B cell (primary cell): ENCODE results near the gene RNF213. TPM values are rescaled to one million over a fixed set of nuclear protein-coding genes. Genes with fewer than 3 reads are reported as not detected.

Experiments
- ATAC-seq: fragments of 200-7000 bp; cut with Tn5 transposase; one replicate; pipeline ENCODE4 v1.10.0; 2021; ENCODE audit warnings: low read depth, mild to moderate bottlenecking, moderate number of reproducible peaks, moderate library complexity
- CTCF ChIA-PET: fragments of 350-600 bp; sonication (Branson Sonifier 250); formaldehyde crosslinking; loops from one replicate; lab custom pipeline; 2021; ENCODE audit warnings: antibody characterized with exemption, inconsistent platforms; lab: Charles Lee
- POLR2A ChIA-PET: fragments of 350-600 bp; sonication (Branson Sonifier 250); formaldehyde crosslinking; loops from one replicate; lab custom pipeline; 2021; ENCODE audit warnings: antibody characterized with exemption; lab: Charles Lee
- DNase-seq: peaks from one replicate; pipeline ENCODE4 v3.0.0; 2013
- H2AFZ ChIP-seq: 2 replicates; pipeline ENCODE4 v1.6.1; 2012; ENCODE audit warnings: mild to moderate bottlenecking, low read depth, low read length; ENCODE audit not compliant: insufficient read depth, poor library complexity, severe bottlenecking
- H3K27ac ChIP-seq, 2 donors: 1 replicate in 1 of 2; 2 replicates in 1 of 2; pipeline ENCODE4 v1.5.1; 2012 to 2013; ENCODE audit warnings: low read length in 2 of 2, mild to moderate bottlenecking in 2 of 2, moderate library complexity in 1 of 2
- H3K27me3 ChIP-seq, 4 experiments: fragments of 200-600 bp in 1 of 4; sonication (generic) in 1 of 4; replicated peaks in 1 of 4; 1 replicate in 2 of 4; 2 replicates in 2 of 4; pipeline versions ENCODE4 v1.6.1 to v1.7.0; 2013 to 2016; ENCODE audit warnings: low read length in 3 of 4, mild to moderate bottlenecking in 2 of 4, mixed read lengths in 1 of 4, moderate library complexity in 1 of 4; ENCODE audit not compliant: insufficient read depth in 4 of 4, control insufficient read depth in 3 of 4; ENCODE audit errors: control extremely low read depth in 1 of 4
- H3K36me3 ChIP-seq, 2 experiments: replicated peaks in 1 of 2; 1 replicate in 1 of 2; 2 replicates in 1 of 2; pipeline versions ENCODE4 v1.6.1 to v1.7.1; 2013; ENCODE audit warnings: low read length in 1 of 2; ENCODE audit not compliant: insufficient read depth in 2 of 2, control insufficient read depth in 1 of 2; ENCODE audit errors: control extremely low read depth in 1 of 2, extremely low read depth in 1 of 2
- H3K4me1 ChIP-seq, 2 donors: fragments of 200-600 bp in 1 of 2; sonication (generic) in 1 of 2; 1 replicate in 1 of 2; 2 replicates in 1 of 2; pipeline versions ENCODE4 v1.5.1 to v1.6.1; 2013 to 2017; ENCODE audit warnings: low read length in 2 of 2; ENCODE audit not compliant: control insufficient read depth in 2 of 2, insufficient read depth in 2 of 2
- H3K4me2 ChIP-seq: replicated peaks from 2 replicates; pipeline ENCODE3; 2012; ENCODE audit warnings: mild to moderate bottlenecking, low read depth, low read length; ENCODE audit not compliant: poor library complexity, severe bottlenecking
- H3K4me3 ChIP-seq, 5 experiments: fragments of 200-600 bp in 1 of 5; sonication (generic) in 1 of 5; 1 replicate in 3 of 5; 2 replicates in 2 of 5; pipeline versions ENCODE4 v1.5.1 to v1.7.0; 2011 to 2016; ENCODE audit warnings: low read length in 4 of 5, mild to moderate bottlenecking in 4 of 5, low read depth in 2 of 5, control low read depth in 1 of 5, moderate library complexity in 1 of 5; ENCODE audit not compliant: insufficient read depth in 1 of 5; ENCODE audit errors: control extremely low read depth in 1 of 5, extremely low read depth in 1 of 5
- H3K79me2 ChIP-seq: fragments of 200-600 bp; sonication (generic); one replicate; pipeline ENCODE4 v1.6.0; 2016; ENCODE audit warnings: low read length; ENCODE audit not compliant: control insufficient read depth, insufficient read depth
- H3K9ac ChIP-seq: fragments of 200-600 bp; sonication (generic); 2 replicates; pipeline ENCODE4 v1.6.1; 2017; ENCODE audit warnings: mild to moderate bottlenecking, low read length, moderate library complexity
- H3K9me3 ChIP-seq, 3 donors: one replicate each; pipeline versions ENCODE4 v1.6.1 to v1.7.1; 2013; ENCODE audit warnings: low read length in 2 of 3; ENCODE audit not compliant: control insufficient read depth in 2 of 3, insufficient read depth in 1 of 3; ENCODE audit errors: control extremely low read depth in 1 of 3
- H4K20me1 ChIP-seq: 2 replicates; pipeline ENCODE4 v1.6.0; 2012; ENCODE audit warnings: mild to moderate bottlenecking, low read length; ENCODE audit not compliant: insufficient read depth, control insufficient read depth, poor library complexity, severe bottlenecking
- H3K27ac Mint-ChIP-seq: one replicate; pipeline ENCODE4 v1.8.0; 2021; ENCODE audit warnings: mixed read lengths
- H3K27me3 Mint-ChIP-seq: one replicate; pipeline ENCODE4 v1.8.0; 2021; ENCODE audit warnings: mixed read lengths
- H3K4me1 Mint-ChIP-seq: one replicate; pipeline ENCODE4 v1.8.0; 2021; ENCODE audit warnings: mixed read lengths
- H3K4me3 Mint-ChIP-seq: one replicate; pipeline ENCODE4 v1.8.0; 2021; ENCODE audit warnings: mixed read lengths
- H3K9me3 Mint-ChIP-seq: one replicate; pipeline ENCODE4 v1.8.0; 2022; ENCODE audit warnings: mixed read lengths; ENCODE audit not compliant: insufficient read depth
- CTCF ChIP-seq: fragments of 200-600 bp; IDR thresholded peaks from one replicate; pipeline ENCODE4 v1.8.0; 2022; ENCODE audit warnings: antibody characterized with exemption, mild to moderate bottlenecking
- EZH2 ChIP-seq: IDR thresholded peaks from 2 replicates; pipeline ENCODE4 v1.6.1; 2012; ENCODE audit warnings: borderline replicate concordance, low read depth, mild to moderate bottlenecking, moderate library complexity, low read length; ENCODE audit not compliant: insufficient read depth, poor library complexity, severe bottlenecking
- WGBS: methylation state at CpG from one replicate; pipeline ENCODE4 v1.1.5; 2013; ENCODE audit warnings: missing lambda C conversion rate; ENCODE audit not compliant: insufficient coverage; 5-methylcytosine and 5-hydroxymethylcytosine counted together
- intact Hi-C: fragments of 100-400 bp; cut with micrococcal nuclease; formaldehyde crosslinking; loops from one replicate; pipeline ENCODE4 v1.10.0; 2022
- polyA plus RNA-seq: library from polyadenylated mRNA; depleted of rRNA; stranded (reverse); fragments of >200 nt; gene quantifications from 2 replicates; pipeline ENCODE4 v1.2.3, GENCODE V29; 2012
- total RNA-seq, 2 donors: library from RNA; stranded (reverse); fragments of 120-200 nt in 1 of 2; gene quantifications; 1 replicate in 1 of 2; 2 replicates in 1 of 2; pipeline versions ENCODE4 v1.2.3 to v1.2.4, GENCODE V29; 2013 to 2022

RNF213 gene
- total and polyA plus RNA-seq, 2 donors (not counting 1 experiment from before 2014, with no cell fraction given), result 121 to 287 TPM

DNA sequence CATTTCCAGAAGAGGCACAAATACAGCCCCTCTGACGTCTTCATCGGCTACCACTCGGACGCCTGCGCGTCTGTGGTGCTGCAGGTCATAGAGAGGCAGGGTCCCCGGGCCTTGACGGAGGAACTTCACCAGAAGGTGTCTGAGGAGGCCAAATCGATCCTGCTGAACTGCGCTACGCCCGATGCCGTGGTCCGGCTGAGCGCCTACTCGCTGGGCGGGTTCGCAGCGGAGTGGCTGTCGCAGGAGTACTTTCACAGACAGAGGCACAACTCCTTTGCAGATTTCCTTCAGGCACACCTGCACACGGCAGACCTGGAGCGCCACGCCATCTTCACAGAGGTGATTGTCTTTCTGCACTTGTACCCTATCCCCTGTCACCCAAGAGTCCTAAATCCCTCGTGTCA lies 87.3 kb downstream of the RNF213 start:
- Mint-ChIP-seq H3K4me3 (no peak overlapping the region), H3K9me3 (no peaks in the 10 kb centered on the region), H3K4me1 (no peaks in the 10 kb centered on the region), H3K27me3 (no peaks in the 10 kb centered on the region), H3K27ac (no peak overlapping the region)
- peaks cover 32% of the 10 kb centered on the region for H3K79me2 ChIP-seq
- POLR2A ChIA-PET, result no interaction called here
- H3K9me3 ChIP-seq, result no peaks in the 10 kb centered on the region
- no peak overlapping the region for H3K4me2 ChIP-seq
- ATAC-seq, result no peak
- H4K20me1 ChIP-seq, result peaks cover 48% of the 10 kb centered on the region
- no peak for DNase-seq
- H3K27me3 ChIP-seq, result no peaks in the 10 kb centered on the region
- H3K9ac ChIP-seq, result no peak overlapping the region
- no peaks in the 10 kb centered on the region for H3K4me1 ChIP-seq
- CTCF ChIA-PET, result no interaction called here
- no peak overlapping the region for H2AFZ ChIP-seq
- intact Hi-C loops, result no loop called here
- peaks cover 2 to 99% of the 10 kb centered on the region in 2 experiments for H3K36me3 ChIP-seq
- 97% methylated on average over 20 of the region's 24 CpGs for WGBS
- H3K4me3 ChIP-seq, result no peak overlapping the region
- no peak overlapping the region for H3K27ac ChIP-seq
- TF ChIP-seq CTCF (no peak), EZH2 (no peak)

GRCh38 chr17:80348551-80349150 lies 88.0 kb downstream of the RNF213 start:
- Mint-ChIP-seq H3K27ac (no peak overlapping the region), H3K27me3 (no peaks in the 10 kb centered on the region), H3K9me3 (no peaks in the 10 kb centered on the region), H3K4me1 (no peaks in the 10 kb centered on the region), H3K4me3 (no peak overlapping the region)
- H3K4me2 ChIP-seq, result no peak overlapping the region
- ChIA-PET CTCF (no interaction called here), POLR2A (no interaction called here)
- H3K4me1 ChIP-seq, result no peaks in the 10 kb centered on the region
- H2AFZ ChIP-seq, result no peak overlapping the region
- H3K79me2 ChIP-seq, result peaks cover 33% of the 10 kb centered on the region
- no peak overlapping the region for H3K9ac ChIP-seq
- no peak for DNase-seq
- no peaks in the 10 kb centered on the region for H3K27me3 ChIP-seq
- no peak for ATAC-seq
- H4K20me1 ChIP-seq, result peaks cover 45% of the 10 kb centered on the region
- H3K4me3 ChIP-seq, result no peak overlapping the region
- intact Hi-C loops, result no loop called here
- peaks cover 2 to 99% of the 10 kb centered on the region in 2 experiments for H3K36me3 ChIP-seq
- no peak overlapping the region for H3K27ac ChIP-seq
- H3K9me3 ChIP-seq, result no peaks in the 10 kb centered on the region
- 98% methylated on average over 11 of the region's 18 CpGs for WGBS
- TF ChIP-seq EZH2, result no peak
- no peak for TF ChIP-seq CTCF
